ENCODE results near the gene COL5A1. TPM values are rescaled to one million over a fixed set of nuclear protein-coding genes. Genes with fewer than 3 reads are reported as not detected.

COL5A1 gene
- total and polyA plus RNA-seq, 2 experiments from 2014 or later: 211 to 812 TPM

DNA sequence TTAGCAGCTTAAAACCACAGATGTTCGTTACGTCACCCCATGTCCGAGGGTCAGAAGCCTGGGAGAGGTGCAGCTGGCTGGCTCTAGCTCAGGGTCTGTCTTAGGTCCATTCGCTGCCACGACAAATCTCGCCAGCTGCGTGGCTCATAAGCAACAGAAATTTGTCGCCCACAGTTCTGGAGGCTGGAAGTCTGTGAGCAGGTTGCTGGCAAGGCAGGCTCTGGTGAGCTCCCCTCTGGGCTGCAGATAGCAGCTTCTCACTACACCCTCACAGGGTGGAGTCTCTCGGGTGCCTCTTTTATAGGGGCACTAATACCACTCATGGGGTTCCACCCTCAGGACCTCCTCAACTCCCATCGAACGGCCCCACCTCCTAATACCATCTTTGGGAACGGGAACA is 198.9 kb downstream of the COL5A1 start:
- H3K9ac ChIP-seq: no peak overlapping the region
- H3K27ac ChIP-seq: no peak overlapping the region
- no peak overlapping the region for H2AFZ ChIP-seq
- no peak for TF ChIP-seq EZH2 (IDR thresholded peaks at IDR 0.05; ENCODE audit: insufficient read depth, poor library complexity, severe bottlenecking)
- no peak for TF ChIP-seq EZH2phosphoT487 (IDR thresholded peaks at IDR 0.05; ENCODE audit: insufficient read depth, low read depth)
- no peak overlapping the region for H3K4me3 ChIP-seq
- peaks cover 58% of the 10 kb centered on the region for H3K36me3 ChIP-seq (ENCODE audit: low read depth)
- H3K9me2 ChIP-seq (ENCODE audit: insufficient read depth): no peaks in the 10 kb centered on the region
- 89 to 92% methylated on average over 12 of the region's 12 CpGs for whole genome bisulfite sequencing, 2 experiments (ENCODE audit: low coverage in 1 of 2, low lambda C conversion rate in 2 of 2, missing lambda C conversion rate in 2 of 2)
- H3K4me2 ChIP-seq (ENCODE audit: unreplicated experiment): no peak overlapping the region
- H4K20me1 ChIP-seq (ENCODE audit: insufficient read depth): no peaks in the 10 kb centered on the region; the same call in 1 of the 2 replicates
- no peaks in the 10 kb centered on the region for H3K9me3 ChIP-seq (ENCODE audit: low read depth)
- H3F3A ChIP-seq (ENCODE audit: insufficient read depth): peaks cover 50% of the 10 kb centered on the region
- no peaks in the 10 kb centered on the region for H3K27me3 ChIP-seq (replicated peaks; ENCODE audit: insufficient read depth)
- peaks cover 13% of the 10 kb centered on the region; the same call in 1 of the 2 replicates for H3K79me2 ChIP-seq (ENCODE audit: insufficient read depth)
- in situ Hi-C loops (cut with MboI): no loop called here
- no peak for DNase-seq
- H3K4me1 ChIP-seq (ENCODE audit: insufficient read depth): no peaks in the 10 kb centered on the region

DNA sequence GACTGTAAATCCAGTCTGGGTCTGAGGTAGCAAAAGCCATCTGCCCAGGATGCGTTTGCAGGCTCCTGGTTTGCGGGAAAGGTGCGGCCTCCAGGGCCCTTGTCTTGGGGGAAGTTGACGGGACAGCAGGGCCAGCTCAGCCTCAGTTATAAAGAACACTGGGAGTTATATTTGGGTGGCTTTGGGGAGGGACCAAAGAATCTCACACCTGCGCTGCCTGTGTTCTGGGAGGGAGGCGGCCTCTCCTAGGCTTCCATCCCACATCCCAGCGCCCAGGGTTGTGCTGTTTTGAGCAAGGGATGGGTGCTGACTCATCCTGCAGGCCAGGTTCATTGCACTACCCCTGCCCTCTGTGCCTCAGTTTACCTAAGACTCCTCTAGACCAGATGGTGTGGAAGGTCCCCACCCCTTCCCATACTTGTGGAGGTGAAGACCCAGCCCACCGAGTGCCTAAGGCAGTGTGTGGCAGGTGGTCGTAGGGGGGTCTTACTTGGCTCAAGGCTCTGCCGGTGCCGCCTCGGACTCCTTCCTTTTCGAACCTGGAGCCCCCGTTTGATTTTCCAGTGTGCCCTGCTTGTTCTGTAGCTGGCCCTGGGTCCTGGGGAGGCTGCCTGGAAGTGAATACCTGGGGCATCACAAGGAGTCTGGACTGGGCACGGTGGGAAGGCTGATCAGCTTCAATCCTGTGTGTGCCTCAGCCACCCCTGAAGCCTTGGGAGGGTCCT is 199.7 kb downstream of the COL5A1 start:
- in situ Hi-C loops (cut with MboI): no loop called here
- peaks cover 58% of the 10 kb centered on the region for H3F3A ChIP-seq (ENCODE audit: insufficient read depth)
- no peaks in the 10 kb centered on the region for H3K9me2 ChIP-seq (ENCODE audit: insufficient read depth)
- H3K27ac ChIP-seq: no peak overlapping the region
- peaks cover 13% of the 10 kb centered on the region; the same call in 1 of the 2 replicates for H3K79me2 ChIP-seq (ENCODE audit: insufficient read depth)
- H3K4me3 ChIP-seq: no peak overlapping the region
- H3K4me1 ChIP-seq (ENCODE audit: insufficient read depth): no peaks in the 10 kb centered on the region
- no peak for TF ChIP-seq EZH2 (IDR thresholded peaks at IDR 0.05; ENCODE audit: insufficient read depth, poor library complexity, severe bottlenecking)
- TF ChIP-seq EZH2phosphoT487 (IDR thresholded peaks at IDR 0.05; ENCODE audit: insufficient read depth, low read depth): no peak
- no peaks in the 10 kb centered on the region for H3K27me3 ChIP-seq (replicated peaks; ENCODE audit: insufficient read depth)
- no peaks in the 10 kb centered on the region for H3K9me3 ChIP-seq (ENCODE audit: low read depth)
- peaks cover 64% of the 10 kb centered on the region for H3K36me3 ChIP-seq (ENCODE audit: low read depth)
- DNase-seq: no peak
- WGBS, 2 experiments (ENCODE audit: low coverage in 1 of 2, low lambda C conversion rate in 2 of 2, missing lambda C conversion rate in 2 of 2): 84% methylated on average over 13 to 15 of the region's 15 CpGs
- no peak overlapping the region for H2AFZ ChIP-seq
- no peak overlapping the region for H3K9ac ChIP-seq
- H4K20me1 ChIP-seq (ENCODE audit: insufficient read depth): no peaks in the 10 kb centered on the region; the same call in 1 of the 2 replicates
- H3K4me2 ChIP-seq (ENCODE audit: unreplicated experiment): no peak overlapping the region

DNA sequence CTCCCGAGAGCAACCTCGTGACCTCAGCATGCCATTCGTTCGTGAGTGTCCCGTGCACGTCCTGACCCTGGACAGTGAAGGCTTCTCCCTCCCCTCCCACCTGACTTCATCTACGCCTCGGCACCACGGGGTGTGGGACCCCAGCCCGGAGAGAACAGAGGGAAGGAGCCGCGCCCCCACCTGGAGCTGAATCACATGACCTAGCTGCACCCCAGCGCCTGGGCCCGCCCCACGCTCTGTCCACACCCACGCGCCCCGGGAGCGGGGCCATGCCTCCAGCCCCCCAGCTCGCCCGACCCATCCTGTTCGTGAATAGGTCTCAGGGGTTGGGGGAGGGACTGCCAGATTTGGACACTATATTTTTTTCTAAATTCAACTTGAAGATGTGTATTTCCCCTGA is 200.7 kb downstream of the COL5A1 start:
- Histone ChIP-seq H3K27ac (no peak overlapping the region), H3K27me3 (replicated peaks; ENCODE audit: insufficient read depth) (no peaks in the 10 kb centered on the region), H2AFZ (no peak overlapping the region), H3K9me3 (ENCODE audit: low read depth) (no peaks in the 10 kb centered on the region), H3K36me3 (ENCODE audit: low read depth) (peaks cover 61% of the 10 kb centered on the region), H3K4me3 (no peak overlapping the region), H3K9ac (no peak overlapping the region), H3K4me1 (ENCODE audit: insufficient read depth) (no peaks in the 10 kb centered on the region), H3F3A (ENCODE audit: insufficient read depth) (peaks cover 61% of the 10 kb centered on the region), H4K20me1 (ENCODE audit: insufficient read depth) (no peaks in the 10 kb centered on the region; the same call in 1 of the 2 replicates), H3K4me2 (ENCODE audit: unreplicated experiment) (no peak overlapping the region), H3K9me2 (ENCODE audit: insufficient read depth) (no peaks in the 10 kb centered on the region), H3K79me2 (ENCODE audit: insufficient read depth) (peaks cover 13% of the 10 kb centered on the region; the same call in 1 of the 2 replicates)
- 83 to 85% methylated on average over 19 to 22 of the region's 22 CpGs for WGBS, 2 experiments (ENCODE audit: low coverage in 1 of 2, low lambda C conversion rate in 2 of 2, missing lambda C conversion rate in 2 of 2)
- no peak for DNase-seq
- TF ChIP-seq EZH2phosphoT487 (IDR thresholded peaks at IDR 0.05; ENCODE audit: insufficient read depth, low read depth) (no peak), EZH2 (IDR thresholded peaks at IDR 0.05; ENCODE audit: insufficient read depth, poor library complexity, severe bottlenecking) (no peak)
- in situ Hi-C loops (cut with MboI): no loop called here

DNA sequence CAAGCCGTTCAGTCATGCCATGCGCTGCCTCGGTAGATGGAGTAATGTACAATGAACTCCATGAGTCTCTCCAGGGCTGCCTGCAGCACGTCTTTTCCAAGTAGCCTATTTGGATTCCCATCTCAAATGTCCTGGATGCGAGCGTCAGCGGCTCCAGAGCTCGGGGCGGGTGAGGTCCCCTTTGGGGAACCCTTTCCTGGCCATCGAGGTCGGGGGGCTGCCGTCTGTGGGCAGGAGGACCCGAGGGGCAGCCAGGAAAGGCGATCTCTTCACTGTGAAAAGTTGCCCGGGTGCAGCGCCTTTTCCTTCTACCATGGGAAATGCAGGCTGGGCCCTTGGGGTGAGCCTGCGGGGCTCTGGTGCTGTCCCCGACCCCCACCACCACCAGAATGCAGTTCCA is 202.1 kb downstream of the COL5A1 start:
- WGBS, 2 experiments (ENCODE audit: low coverage in 1 of 2, low lambda C conversion rate in 2 of 2, missing lambda C conversion rate in 2 of 2): 90 to 92% methylated on average over 18 of the region's 18 CpGs
- Histone ChIP-seq H4K20me1 (ENCODE audit: insufficient read depth) (no peaks in the 10 kb centered on the region; the same call in 1 of the 2 replicates), H3F3A (ENCODE audit: insufficient read depth) (peaks cover 60% of the 10 kb centered on the region), H3K36me3 (ENCODE audit: low read depth) (peaks cover 50% of the 10 kb centered on the region), H3K9me3 (ENCODE audit: low read depth) (no peaks in the 10 kb centered on the region), H3K4me2 (ENCODE audit: unreplicated experiment) (no peak overlapping the region), H3K79me2 (ENCODE audit: insufficient read depth) (peaks cover 13% of the 10 kb centered on the region; the same call in 1 of the 2 replicates), H2AFZ (no peak overlapping the region), H3K27me3 (replicated peaks; ENCODE audit: insufficient read depth) (no peaks in the 10 kb centered on the region), H3K27ac (no peak overlapping the region), H3K9me2 (ENCODE audit: insufficient read depth) (no peaks in the 10 kb centered on the region), H3K4me1 (ENCODE audit: insufficient read depth) (no peaks in the 10 kb centered on the region), H3K9ac (no peak overlapping the region), H3K4me3 (no peak overlapping the region)
- in situ Hi-C loops (cut with MboI): no loop called here
- no peak for DNase-seq
- TF ChIP-seq EZH2 (IDR thresholded peaks at IDR 0.05; ENCODE audit: insufficient read depth, poor library complexity, severe bottlenecking) (no peak), EZH2phosphoT487 (IDR thresholded peaks at IDR 0.05; ENCODE audit: insufficient read depth, low read depth) (no peak)
